H9 (cell line): ENCODE results near the gene HDAC6. TPM values are rescaled to one million over a fixed set of nuclear protein-coding genes. Genes with fewer than 3 reads are reported as not detected.

Experiments used
- total RNA-seq: library from RNA; stranded (reverse); gene quantifications from 2 replicates; pipeline ENCODE4 v1.2.1, GENCODE V29; 2021

Gene HDAC6
- total RNA-seq, 1 experiment from 2014 or later: 52.8 TPM

Other genes with a start within 250 kb of the HDAC6 start
- 259 and 264 TPM in 2 replicates for gene RBM3, start 227.6 kb upstream of the HDAC6 start, total RNA-seq
- 29.4 and 30.0 TPM in 2 replicates for gene WDR13, start 204.6 kb upstream of the HDAC6 start, total RNA-seq
- gene WAS, start 118.3 kb upstream of the HDAC6 start, total RNA-seq: 0.24 and 0.61 TPM in 2 replicates
- 16.2 and 17.4 TPM in 2 replicates for gene SUV39H1, start 105.3 kb upstream of the HDAC6 start, total RNA-seq
- not detected in 2 replicates for gene GLOD5, start 40.3 kb upstream of the HDAC6 start, total RNA-seq
- not detected in 2 replicates for gene GATA1, start 15.5 kb upstream of the HDAC6 start, total RNA-seq
- 0.18 TPM in 1 of 2 replicates, not detected in the other for gene ERAS, start 24.4 kb downstream of the HDAC6 start, total RNA-seq
- 3.9 and 4.0 TPM in 2 replicates for gene PCSK1N, start 33.5 kb downstream of the HDAC6 start, total RNA-seq
- gene TIMM17B, start 95.7 kb downstream of the HDAC6 start, total RNA-seq: 89.0 and 89.7 TPM in 2 replicates
- 87.5 and 87.9 TPM in 2 replicates for gene PQBP1, start 95.9 kb downstream of the HDAC6 start, total RNA-seq
- 29.1 and 32.9 TPM in 2 replicates for gene SLC35A2, start 109.6 kb downstream of the HDAC6 start, total RNA-seq
- gene PIM2, start 117.0 kb downstream of the HDAC6 start, total RNA-seq: 154 and 163 TPM in 2 replicates
- 62.5 and 62.6 TPM in 2 replicates for gene OTUD5, start 155.5 kb downstream of the HDAC6 start, total RNA-seq
- 5.7 and 7.0 TPM in 2 replicates for gene KCND1, start 169.8 kb downstream of the HDAC6 start, total RNA-seq
- 70.1 and 71.8 TPM in 2 replicates for gene GRIPAP1, start 200.2 kb downstream of the HDAC6 start, total RNA-seq
- gene TFE3, start 241.3 kb downstream of the HDAC6 start, total RNA-seq: 58.9 and 59.8 TPM in 2 replicates